AG04450 (cell line): ENCODE measurements around the gene CSNK1A1. TPM values are rescaled to one million over a fixed set of nuclear protein-coding genes. Genes with fewer than 3 reads are reported as not detected.
"Not testable (repeated sequence)": the region's sequence is repeated elsewhere in the genome, so short reads cannot be mapped to it uniquely, and the experiment has no call there.

Experiments used
- CTCF ChIA-PET: fragments of 300-600, 350-600 bp; formaldehyde crosslinking; extraction: SDS; loops from one replicate; lab custom pipeline; 2022; ENCODE audit warnings: antibody characterized with exemption, inconsistent platforms; lab: Charles Lee
- POLR2A ChIA-PET: fragments of 350-600 bp; formaldehyde crosslinking; extraction: SDS; loops from one replicate; lab custom pipeline; 2021; ENCODE audit warnings: antibody characterized with exemption, inconsistent platforms; lab: Yijun Ruan, JAX
- DNase-seq: peaks from one replicate; pipeline ENCODE4 v3.0.0-alpha.2; 2011; ENCODE audit warnings: low read depth, low spot score
- H3K27ac ChIP-seq: one replicate; pipeline ENCODE4 v1.5.1; 2012; ENCODE audit warnings: low read depth, low read length, control low read depth
- H3K27me3 ChIP-seq: one replicate; pipeline ENCODE4 v1.6.0; 2012; ENCODE audit warnings: low read length; ENCODE audit not compliant: control insufficient read depth, insufficient read depth
- H3K4me3 ChIP-seq: 2 replicates; pipeline ENCODE4 v1.5.1; 2011; ENCODE audit warnings: mild to moderate bottlenecking, low read depth, low read length, control low read depth
- H3K9me3 ChIP-seq: 2 replicates; pipeline ENCODE4 v1.5.1; 2012; ENCODE audit warnings: low read length; ENCODE audit not compliant: control insufficient read depth, insufficient read depth
- polyA plus RNA-seq: library from polyadenylated mRNA; depleted of rRNA; stranded (reverse); fragments of >200 nt; gene quantifications from 2 replicates; pipeline ENCODE4 v1.2.3, GENCODE V29; 2011
- TF ChIP-seq, protein P1 (sequence below): IDR thresholded peaks from 2 replicates; pipeline ENCODE4 v1.5.1; 2011; ENCODE audit warnings: low read depth, low read length, control low read depth, inconsistent platforms

Gene CSNK1A1
- polyA plus RNA-seq, 1 experiment: 329 TPM

DNA sequence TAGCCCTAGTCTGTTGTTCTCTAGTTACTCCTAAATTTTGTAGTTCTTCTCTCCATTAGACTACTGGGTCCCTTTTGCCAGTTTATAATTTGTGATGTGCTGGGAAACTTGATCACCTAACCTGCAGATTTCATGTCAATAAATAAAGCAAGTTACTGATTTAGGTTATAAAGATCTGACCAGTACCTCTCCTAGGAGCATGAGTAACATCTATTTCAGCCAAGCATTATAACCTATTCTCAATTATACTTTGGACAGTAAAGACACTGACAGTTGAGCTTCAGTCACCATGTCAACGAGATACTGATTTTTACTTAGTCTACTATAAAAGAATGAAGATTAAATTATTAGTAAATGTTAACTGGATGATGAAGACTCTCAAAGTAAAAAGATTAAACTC, 36.7 kb downstream of the CSNK1A1 start:
- no peaks in the 10 kb centered on the region for H3K27me3 ChIP-seq
- no peaks in the 10 kb centered on the region for H3K9me3 ChIP-seq
- H3K27ac ChIP-seq: no peak overlapping the region
- POLR2A ChIA-PET: interaction anchor here (0.6 to 1.4 kb wide), 4 partner anchors 15 to 37 kb away, joined by 3 to 9 read pairs (median 4); partner anchors contain the start of gene CSNK1A1
- TF ChIP-seq, protein P1, sequence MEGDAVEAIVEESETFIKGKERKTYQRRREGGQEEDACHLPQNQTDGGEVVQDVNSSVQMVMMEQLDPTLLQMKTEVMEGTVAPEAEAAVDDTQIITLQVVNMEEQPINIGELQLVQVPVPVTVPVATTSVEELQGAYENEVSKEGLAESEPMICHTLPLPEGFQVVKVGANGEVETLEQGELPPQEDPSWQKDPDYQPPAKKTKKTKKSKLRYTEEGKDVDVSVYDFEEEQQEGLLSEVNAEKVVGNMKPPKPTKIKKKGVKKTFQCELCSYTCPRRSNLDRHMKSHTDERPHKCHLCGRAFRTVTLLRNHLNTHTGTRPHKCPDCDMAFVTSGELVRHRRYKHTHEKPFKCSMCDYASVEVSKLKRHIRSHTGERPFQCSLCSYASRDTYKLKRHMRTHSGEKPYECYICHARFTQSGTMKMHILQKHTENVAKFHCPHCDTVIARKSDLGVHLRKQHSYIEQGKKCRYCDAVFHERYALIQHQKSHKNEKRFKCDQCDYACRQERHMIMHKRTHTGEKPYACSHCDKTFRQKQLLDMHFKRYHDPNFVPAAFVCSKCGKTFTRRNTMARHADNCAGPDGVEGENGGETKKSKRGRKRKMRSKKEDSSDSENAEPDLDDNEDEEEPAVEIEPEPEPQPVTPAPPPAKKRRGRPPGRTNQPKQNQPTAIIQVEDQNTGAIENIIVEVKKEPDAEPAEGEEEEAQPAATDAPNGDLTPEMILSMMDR: no peak
- CTCF ChIA-PET: interaction anchor here (1.2 to 2.2 kb wide), 5 partner anchors 11 to 147 kb away, joined by 4 to 7 read pairs (median 4); partner anchors contain the start of gene CSNK1A1
- H3K4me3 ChIP-seq: no peak overlapping the region
- DNase-seq: no peak

DNA sequence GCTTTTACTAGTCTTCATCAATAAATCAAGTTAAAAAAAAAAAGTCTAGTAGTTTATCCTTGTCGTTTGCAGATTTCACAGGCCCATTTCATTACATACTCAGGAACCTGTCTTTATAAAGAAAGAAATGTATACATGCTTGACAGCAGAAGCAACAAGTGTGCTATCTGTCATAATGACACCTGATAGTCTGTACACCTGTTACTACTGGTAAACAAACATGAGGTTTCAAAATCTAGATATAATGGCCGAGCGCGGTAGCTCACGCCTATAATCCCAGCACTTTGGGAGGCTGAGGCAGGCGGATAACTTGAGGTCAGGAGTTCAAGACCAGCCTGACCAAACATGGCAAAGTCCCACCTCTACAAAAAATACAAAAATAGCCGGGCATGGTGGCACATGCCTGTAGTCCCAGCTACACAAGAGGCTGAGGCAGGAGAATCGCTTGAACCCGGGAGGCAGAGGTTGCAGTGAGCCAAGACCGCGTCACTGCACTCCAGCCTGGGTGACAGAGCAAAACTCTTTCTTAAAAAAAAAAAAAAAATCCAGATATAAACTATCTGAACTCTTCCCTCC, 37.8 kb downstream of the CSNK1A1 start:
- H3K27me3 ChIP-seq, H3K4me3 ChIP-seq, DNase-seq, CTCF ChIA-PET, H3K9me3 ChIP-seq, H3K27ac ChIP-seq: not testable (repeated sequence)
- POLR2A ChIA-PET: interaction anchor here (0.6 kb wide), 1 partner anchor 74 kb away, joined by 4 read pairs; no protein-coding TSS in a partner anchor

DNA sequence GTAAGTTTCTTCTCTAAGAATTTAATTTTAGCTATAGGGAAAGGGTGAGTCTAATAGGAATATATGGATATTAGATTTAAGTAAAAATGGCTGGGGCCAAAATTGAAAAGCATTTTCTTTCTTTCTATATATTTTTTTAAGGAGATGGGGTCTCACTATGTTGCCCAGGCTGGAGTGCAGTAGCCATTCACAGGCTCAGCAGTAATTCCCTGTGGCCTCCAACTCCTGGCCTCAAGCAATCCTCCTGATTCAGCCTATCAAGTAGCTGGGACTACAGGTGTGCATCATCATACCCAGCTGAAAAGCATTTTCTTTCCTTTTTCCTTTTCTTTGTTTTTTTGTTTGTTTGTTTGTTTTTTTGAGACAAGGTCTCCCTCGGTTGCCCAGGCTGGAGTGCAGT, 41.1 kb downstream of the CSNK1A1 start:
- DNase-seq: no peak

DNA sequence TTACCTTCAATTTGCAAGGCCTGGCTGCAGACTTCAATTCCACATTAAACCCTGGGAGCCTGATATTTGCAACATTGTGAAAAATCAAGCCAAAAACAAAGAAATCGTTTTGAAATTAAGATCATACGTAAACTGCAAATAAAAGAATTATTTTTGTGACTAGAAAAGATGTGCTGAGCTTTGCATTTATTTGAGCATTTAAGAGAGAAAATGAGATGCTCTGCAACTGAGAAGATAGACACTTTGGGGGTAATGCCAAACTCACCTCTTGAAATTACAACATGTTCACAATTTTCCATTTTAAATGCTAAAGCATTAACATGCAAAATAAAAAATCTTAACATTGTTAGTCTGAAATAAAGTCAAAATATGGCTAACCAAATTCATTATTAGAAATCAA, 46.6 kb downstream of the CSNK1A1 start:
- no peak for DNase-seq
- Histone ChIP-seq H3K27me3 (no peaks in the 10 kb centered on the region), H3K27ac (no peak overlapping the region), H3K4me3 (no peak overlapping the region), H3K9me3 (no peaks in the 10 kb centered on the region)
- ChIA-PET CTCF (no interaction called here), POLR2A (no interaction called here)
- TF ChIP-seq, protein P1: no peak

More for the DNA sequence above, 41.1 kb downstream of the CSNK1A1 start:
- H3K27me3 ChIP-seq: no peaks in the 10 kb centered on the region
- CTCF ChIA-PET: interaction anchor here (2.1 kb wide), 1 partner anchor 68 kb away, joined by 7 read pairs; no protein-coding TSS in a partner anchor
- no peak overlapping the region for H3K27ac ChIP-seq
- H3K9me3 ChIP-seq: no peaks in the 10 kb centered on the region
- TF ChIP-seq, protein P1: no peak
- no peak overlapping the region for H3K4me3 ChIP-seq
- POLR2A ChIA-PET: no interaction called here

DNA sequence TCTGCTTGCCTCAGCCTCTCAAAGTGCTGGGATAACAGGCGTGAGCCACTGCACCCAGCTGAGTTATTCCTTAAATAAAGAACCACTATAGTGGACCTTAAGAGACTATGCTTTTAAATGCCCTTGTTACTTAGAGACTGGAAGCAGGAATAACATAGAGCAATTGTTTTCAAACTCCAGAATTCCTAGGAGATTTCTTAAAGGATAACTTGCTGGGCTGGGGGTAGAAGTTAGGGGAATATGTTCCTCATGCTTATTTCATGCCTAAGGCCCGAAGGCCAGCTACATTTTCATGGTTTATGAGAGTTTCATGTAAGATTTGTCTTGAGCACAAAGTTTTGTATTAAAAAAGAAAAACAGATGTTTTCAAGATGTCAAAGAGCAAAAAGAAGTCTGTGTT, 48.2 kb downstream of the CSNK1A1 start:
- ChIA-PET CTCF (interaction anchor here (0.6 to 1.2 kb wide), 4 partner anchors 32 to 289 kb away, joined by 3 to 5 read pairs (median 4); no protein-coding TSS in a partner anchor), POLR2A (interaction anchor here (0.9 to 1.6 kb wide), 3 partner anchors 18 to 47 kb away, joined by 3 to 8 read pairs (median 4); no protein-coding TSS in a partner anchor)
- Histone ChIP-seq H3K27me3 (no peaks in the 10 kb centered on the region), H3K9me3 (no peaks in the 10 kb centered on the region), H3K27ac (no peak overlapping the region), H3K4me3 (no peak overlapping the region)
- no peak for DNase-seq
- TF ChIP-seq, protein P1: no peak
